ENCODE results near the gene MYOF. TPM values are rescaled to one million over a fixed set of nuclear protein-coding genes. Genes with fewer than 3 reads are reported as not detected.
A peak's percentile ranks its signal among the peaks of the same experiment; 100 is the strongest.
"Not testable (repeated sequence)": the region's sequence is repeated elsewhere in the genome, so short reads cannot be mapped to it uniquely, and the experiment has no call there.

Gene MYOF
- total RNA-seq, 4 donors from 2014 or later: 44.6 to 113 (median 74.5) TPM

GRCh38 chr10:93315246-93315645 is 166.9 kb downstream of the MYOF start:
- no peak for TF ChIP-seq CTCF (IDR thresholded peaks at IDR 0.05)
- ATAC-seq (ENCODE audit: low FRiP score): peak; percentile 17
- no peak for DNase-seq (ENCODE audit: low spot score)

GRCh38 chr10:93314656-93315055 is 167.5 kb downstream of the MYOF start:
- not testable (repeated sequence) for ATAC-seq (ENCODE audit: low FRiP score); DNase-seq (ENCODE audit: low spot score)

- DNase-seq (ENCODE audit: low spot score) (no peak), ATAC-seq (ENCODE audit: low FRiP score) (no peak)
- no peak for TF ChIP-seq CTCF (IDR thresholded peaks at IDR 0.05)
Observed at GRCh38 chr10:93313798-93314197, 168.3 kb downstream of the MYOF start.

GRCh38 chr10:93309062-93309461 is 173.1 kb downstream of the MYOF start:
- TF ChIP-seq CTCF (IDR thresholded peaks at IDR 0.05): no peak
- DNase-seq (ENCODE audit: low spot score) (no peak), ATAC-seq (ENCODE audit: low FRiP score) (no peak)

- no peak for TF ChIP-seq CTCF (IDR thresholded peaks at IDR 0.05)
- DNase-seq (ENCODE audit: low spot score) (no peak), ATAC-seq (ENCODE audit: low FRiP score) (no peak)
Observed at GRCh38 chr10:93305122-93305521, 177.0 kb downstream of the MYOF start.

GRCh38 chr10:93300981-93301380 is 181.2 kb downstream of the MYOF start:
- ATAC-seq (ENCODE audit: low FRiP score) (no peak), DNase-seq (ENCODE audit: low spot score) (no peak)
- no peak for TF ChIP-seq CTCF (IDR thresholded peaks at IDR 0.05)

- DNase-seq (ENCODE audit: low spot score) (no peak), ATAC-seq (ENCODE audit: low FRiP score) (no peak)
- no peak for TF ChIP-seq CTCF (IDR thresholded peaks at IDR 0.05)
Observed at GRCh38 chr10:93300288-93300917, 181.7 kb downstream of the MYOF start.
